HG02642 (cell line): ENCODE data around the gene C22orf23.
"Not testable (repeated sequence)": the region's sequence is repeated elsewhere in the genome, so short reads cannot be mapped to it uniquely, and the experiment has no call there.

Experiments
- ATAC-seq: cut with Tn5 transposase; IDR thresholded peaks from one replicate; pipeline ENCODE4 v1.9.1; 2021; ENCODE audit warnings: mild to moderate bottlenecking; ENCODE audit not compliant: unreplicated experiment, poor library complexity

The C22orf23 gene

DNA sequence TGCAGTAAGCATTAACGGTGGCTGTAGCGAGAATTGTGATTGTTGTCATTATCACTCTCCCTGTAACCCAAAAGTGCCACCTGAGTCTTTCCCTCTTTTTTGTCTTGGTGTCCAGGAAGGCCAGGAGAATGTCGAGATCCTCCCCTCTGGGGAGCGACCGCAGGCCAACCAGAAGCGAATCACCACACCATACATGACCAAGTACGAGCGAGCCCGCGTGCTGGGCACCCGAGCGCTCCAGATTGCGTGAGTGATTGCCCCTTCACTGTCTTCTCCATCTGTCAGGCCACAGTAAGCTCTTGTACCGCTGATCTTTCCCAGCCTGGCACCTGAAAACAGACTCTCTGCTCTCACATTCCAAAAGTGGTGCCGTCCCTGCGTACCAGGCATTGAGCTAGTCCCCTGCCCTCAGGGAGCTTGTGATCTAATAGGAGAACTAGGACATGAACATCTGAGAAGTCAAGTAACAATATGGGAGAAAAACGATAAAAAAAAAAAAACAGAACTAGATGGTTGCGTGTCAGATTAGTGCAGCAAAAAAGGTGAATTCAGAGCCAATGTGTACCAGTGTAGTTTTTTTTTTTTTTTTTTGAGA is 5.9 kb upstream of the C22orf23 start:
- ATAC-seq: no peak

DNA sequence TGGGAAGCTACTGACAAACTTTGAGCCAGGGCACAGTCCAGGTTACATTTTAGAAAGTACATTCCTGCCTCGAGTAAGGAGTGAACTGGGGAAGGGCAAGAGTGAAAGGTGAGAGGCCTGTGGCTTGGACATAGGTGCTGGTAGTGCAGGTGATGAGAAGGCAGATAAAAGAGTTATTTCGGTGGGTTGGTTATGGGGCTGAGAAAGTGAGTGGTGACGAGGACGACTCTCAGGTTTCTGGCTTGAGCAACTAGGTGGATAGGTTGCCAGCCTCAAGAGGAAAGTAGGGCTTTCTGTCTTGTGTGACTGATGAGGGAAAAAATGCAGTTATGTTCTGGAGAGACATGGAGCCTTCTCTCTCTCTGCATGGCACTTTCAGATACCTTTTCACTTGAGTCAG is 3.8 kb upstream of the C22orf23 start:
- no peak for ATAC-seq

- ATAC-seq: not testable (repeated sequence)
Observed at GRCh38 chr22:37955825-37956397, 2.5 kb upstream of the C22orf23 start.

DNA sequence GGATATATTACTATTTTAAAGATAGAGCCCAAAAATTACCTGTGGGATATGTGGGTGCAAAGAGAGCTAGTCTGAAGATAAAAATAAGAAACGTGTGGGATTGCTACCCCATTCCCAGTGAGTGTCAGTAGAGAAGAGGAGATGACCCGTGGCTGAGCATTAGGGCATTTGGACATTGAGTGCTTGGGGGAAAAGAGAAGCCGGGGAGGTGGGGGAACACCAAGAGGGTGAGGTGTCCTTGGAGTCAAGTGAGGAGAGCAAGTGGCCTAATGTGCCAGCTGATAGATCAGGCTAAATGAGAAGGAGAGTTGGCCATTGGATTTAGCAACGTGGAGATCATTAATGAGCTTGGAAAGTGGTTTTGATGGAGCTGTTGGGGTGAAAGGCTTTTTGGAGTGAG is 1.3 kb upstream of the C22orf23 start:
- ATAC-seq: no peak

DNA sequence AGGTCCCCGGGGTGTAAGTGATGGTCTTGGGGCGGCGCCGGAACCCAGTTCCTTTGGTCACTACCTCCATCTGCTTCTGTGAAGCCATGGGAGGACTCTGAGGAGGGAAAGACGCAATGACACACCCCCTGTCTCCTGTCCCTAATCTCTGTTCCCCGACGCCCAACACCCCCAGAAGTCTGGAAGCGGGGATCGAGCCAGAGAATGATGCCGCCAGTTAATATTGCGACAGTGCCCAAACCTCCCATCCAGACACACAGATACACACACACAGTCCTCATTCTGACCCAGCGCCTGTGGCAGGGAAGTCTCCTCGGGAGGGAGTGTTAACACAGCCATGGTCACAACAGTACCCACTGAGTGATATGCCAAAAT is 352 bp downstream of the C22orf23 start:
- ATAC-seq: peak; percentile 3

DNA sequence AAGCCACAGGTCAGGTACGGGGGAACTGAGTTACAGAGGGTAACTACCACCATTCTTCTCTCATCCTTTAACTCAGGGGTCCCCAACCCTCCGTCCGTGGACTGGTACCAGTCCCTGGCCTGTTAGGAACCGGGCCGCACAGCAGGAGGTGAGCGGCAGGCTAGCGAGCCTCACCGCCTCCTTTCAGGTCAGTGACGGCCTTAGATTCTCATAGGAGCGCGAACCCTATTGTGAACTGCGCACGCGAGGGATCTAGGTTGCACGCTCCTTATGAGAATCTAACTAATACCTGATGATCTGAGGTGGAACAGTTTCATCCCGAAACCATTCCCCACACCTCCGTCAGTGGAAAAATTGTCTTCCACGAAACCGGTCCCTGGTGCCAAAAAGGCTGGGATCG is 772 bp downstream of the C22orf23 start:
- ATAC-seq: not testable (repeated sequence)

- no peak for ATAC-seq
Observed at GRCh38 chr22:37951305-37951704, 2.1 kb downstream of the C22orf23 start.

GRCh38 chr22:37947142-37947795 is 6.1 kb downstream of the C22orf23 start:
- ATAC-seq: not testable (repeated sequence)

DNA sequence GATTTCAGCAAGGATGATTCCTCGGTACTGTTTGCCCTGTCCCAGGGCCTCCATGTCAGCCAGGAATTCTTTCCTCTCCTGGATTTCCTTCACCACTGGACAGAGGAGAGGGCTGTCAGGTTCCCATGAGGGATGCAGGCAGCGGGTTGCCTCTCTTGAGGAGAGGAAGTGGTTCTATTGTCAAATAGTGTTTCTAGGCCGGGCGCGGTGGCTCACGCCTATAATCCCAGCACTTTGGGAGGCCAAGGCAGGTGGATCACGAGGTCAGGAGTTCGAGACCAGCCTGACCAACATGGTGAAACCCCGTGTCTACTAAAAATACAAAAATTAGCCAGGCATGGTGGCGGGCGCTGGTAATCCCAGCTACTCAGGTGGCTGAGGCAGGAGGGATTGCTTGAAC is 9.0 kb downstream of the C22orf23 start:
- ATAC-seq: not testable (repeated sequence)

DNA sequence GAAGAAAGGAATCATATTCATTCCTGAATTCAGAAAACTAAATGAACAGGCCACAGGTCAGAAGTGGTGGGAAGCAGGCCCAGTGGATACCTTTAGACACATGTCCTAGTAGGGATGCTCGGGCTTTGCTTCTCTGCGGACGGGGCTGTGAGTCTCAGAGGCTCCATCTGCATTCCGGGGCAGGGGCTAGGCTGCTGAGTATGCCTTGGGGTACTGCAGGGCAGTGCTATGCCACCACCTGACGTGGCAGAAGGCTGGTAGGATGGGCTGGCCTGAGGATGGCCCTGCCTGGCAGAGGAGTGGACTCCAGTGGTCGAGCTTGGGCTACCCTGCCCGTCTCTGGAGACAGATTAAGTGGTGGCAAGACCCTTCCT is 9.6 kb downstream of the C22orf23 start:
- ATAC-seq: no peak

GRCh38 chr22:37943136-37943824 is 10.1 kb downstream of the C22orf23 start:
- no peak for ATAC-seq

- ATAC-seq: no peak
Observed at GRCh38 chr22:37942133-37942532, 11.3 kb downstream of the C22orf23 start.

GRCh38 chr22:37940698-37941376 is 12.6 kb downstream of the C22orf23 start:
- no peak for ATAC-seq

GRCh38 chr22:37933711-37934376 is 19.6 kb downstream of the C22orf23 start:
- peak; percentile 85 for ATAC-seq

GRCh38 chr22:37932821-37933578 is 20.4 kb downstream of the C22orf23 start:
- no peak for ATAC-seq

- no peak for ATAC-seq
Observed at GRCh38 chr22:37932401-37932800, 21.0 kb downstream of the C22orf23 start.

DNA sequence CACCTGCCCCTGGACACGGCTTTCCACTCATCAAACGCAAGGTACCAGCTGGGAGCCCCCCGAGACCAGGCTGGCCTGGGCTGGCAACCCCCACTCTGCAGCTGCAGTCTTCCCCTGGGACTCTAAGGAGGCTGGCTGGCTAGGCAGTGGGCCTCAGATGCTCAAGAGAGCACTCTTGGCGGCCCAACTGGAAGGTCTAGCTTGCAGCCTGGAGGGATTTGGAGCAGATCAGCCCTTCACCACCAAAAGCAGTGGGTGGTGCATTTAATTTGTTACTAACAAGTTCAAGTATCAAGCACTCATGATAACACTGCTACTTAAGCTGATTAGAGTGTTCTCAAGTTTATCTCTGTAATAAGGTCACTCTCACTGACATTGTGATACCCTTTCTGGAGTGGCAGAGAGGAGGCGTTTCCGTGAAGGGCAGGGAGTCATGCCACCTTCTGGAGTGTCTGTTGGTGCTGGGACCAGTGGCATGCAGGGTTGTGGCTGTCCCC is 21.5 kb downstream of the C22orf23 start:
- ATAC-seq: no peak

DNA sequence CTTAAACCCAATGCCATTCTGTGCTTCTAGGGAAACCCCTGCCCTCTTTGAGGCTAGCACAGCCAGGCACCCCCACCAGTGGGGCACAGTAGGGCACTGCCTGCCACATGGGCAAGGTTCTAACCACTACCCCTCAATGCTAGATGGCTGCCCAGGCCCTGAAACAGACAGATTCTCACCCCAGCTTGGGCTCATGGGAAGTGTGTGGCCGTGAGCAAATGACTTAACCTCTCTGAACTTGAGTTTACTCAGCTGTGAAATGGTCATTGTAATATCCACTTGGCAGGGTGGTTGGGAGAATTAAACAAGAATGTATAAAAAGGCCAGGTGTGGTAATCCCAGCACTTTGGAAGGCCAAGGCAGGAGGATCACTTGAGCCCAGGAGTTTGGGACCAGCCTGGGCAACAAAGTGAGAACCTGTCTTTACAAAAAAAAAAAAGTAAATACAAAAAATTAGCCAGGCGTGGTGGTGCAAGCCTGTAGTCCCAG is 22.4 kb downstream of the C22orf23 start:
- no peak for ATAC-seq

DNA sequence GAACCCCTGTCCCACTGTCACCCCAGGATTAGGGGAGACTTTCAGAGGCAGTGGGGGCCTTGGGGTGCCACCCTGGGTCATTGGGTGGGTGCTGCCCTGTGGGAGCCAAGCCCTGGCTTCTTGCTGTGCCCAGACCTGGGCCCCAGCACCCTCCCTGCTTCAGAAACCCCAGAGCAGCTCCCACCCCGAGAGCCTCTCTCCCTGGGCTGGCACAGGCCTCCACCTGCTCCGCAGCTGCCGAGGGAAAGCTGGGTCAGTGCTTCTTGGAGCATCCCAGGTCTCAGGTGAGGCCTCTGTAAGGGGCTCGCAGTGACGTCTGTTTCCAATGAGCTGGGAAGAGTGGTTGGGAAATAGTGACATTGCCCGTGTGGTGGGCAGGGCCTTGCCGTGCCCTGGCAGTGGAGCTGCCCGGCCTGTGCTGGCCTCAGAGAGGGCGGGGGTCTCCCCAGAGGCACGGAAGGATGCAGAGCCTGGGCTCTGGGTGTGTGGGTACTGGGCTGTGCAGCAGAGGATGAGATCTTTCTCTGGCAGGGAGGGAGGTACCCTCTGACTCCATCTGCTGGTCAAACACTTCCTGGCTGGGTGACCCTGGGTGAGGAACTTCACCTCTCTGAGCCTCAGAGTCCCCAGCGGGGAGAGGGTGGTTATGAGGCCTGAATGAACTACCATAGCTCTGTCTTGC is 23.0 kb downstream of the C22orf23 start:
- ATAC-seq: no peak
